Measurements from ENCODE around the gene RALGPS1. TPM values are rescaled to one million over a fixed set of nuclear protein-coding genes. Genes with fewer than 3 reads are reported as not detected.

RALGPS1 gene
- total and polyA plus RNA-seq, 2 experiments from 2014 or later, result 13.1 to 22.1 TPM

DNA sequence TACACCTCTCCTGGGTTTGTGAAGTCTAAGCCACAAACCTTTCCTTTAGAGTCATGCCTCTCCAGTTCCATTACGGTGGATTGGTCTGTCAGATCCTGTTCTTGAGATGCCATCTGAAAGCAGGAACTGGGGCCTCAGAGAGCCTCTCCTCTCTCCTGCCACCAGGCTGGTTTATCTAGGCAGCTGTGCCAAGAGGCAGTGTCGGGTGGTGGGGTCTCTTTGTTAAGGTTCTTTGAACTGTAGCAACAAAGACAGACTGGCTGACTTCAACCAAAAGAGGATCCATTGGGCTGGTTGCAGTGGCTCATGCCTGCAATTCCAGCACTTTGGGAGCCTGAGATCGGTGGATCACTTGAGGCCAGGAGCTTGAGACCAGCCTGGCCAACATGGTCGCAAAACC, 273.8 kb downstream of the RALGPS1 start:
- Histone ChIP-seq H3K79me2 (no peaks in the 10 kb centered on the region), H2AFZ (no peak overlapping the region), H3K4me1 (ENCODE audit: insufficient read depth) (peaks cover 16% of the 10 kb centered on the region), H3K4me3 (no peak overlapping the region), H4K20me1 (ENCODE audit: insufficient read depth, poor library complexity, severe bottlenecking) (no peaks in the 10 kb centered on the region), H3K4me2 (no peak overlapping the region), H3K9me3 (ENCODE audit: low read depth) (no peaks in the 10 kb centered on the region), H3K27me3 (no peaks in the 10 kb centered on the region), H3K27ac (peak overlapping the region; percentile 50), H3K9me2 (replicated peaks; ENCODE audit: insufficient read depth) (no peaks in the 10 kb centered on the region), H3K36me3 (replicated peaks; ENCODE audit: insufficient read depth, low read depth) (no peaks in the 10 kb centered on the region)
- TF ChIP-seq EZH2 (IDR thresholded peaks at IDR 0.05; ENCODE audit: borderline replicate concordance) (no peak), EZH2phosphoT487 (IDR thresholded peaks at IDR 0.05; ENCODE audit: low read depth, severe bottlenecking, unreplicated experiment) (no peak)
- TF ChIP-seq, protein P1, sequence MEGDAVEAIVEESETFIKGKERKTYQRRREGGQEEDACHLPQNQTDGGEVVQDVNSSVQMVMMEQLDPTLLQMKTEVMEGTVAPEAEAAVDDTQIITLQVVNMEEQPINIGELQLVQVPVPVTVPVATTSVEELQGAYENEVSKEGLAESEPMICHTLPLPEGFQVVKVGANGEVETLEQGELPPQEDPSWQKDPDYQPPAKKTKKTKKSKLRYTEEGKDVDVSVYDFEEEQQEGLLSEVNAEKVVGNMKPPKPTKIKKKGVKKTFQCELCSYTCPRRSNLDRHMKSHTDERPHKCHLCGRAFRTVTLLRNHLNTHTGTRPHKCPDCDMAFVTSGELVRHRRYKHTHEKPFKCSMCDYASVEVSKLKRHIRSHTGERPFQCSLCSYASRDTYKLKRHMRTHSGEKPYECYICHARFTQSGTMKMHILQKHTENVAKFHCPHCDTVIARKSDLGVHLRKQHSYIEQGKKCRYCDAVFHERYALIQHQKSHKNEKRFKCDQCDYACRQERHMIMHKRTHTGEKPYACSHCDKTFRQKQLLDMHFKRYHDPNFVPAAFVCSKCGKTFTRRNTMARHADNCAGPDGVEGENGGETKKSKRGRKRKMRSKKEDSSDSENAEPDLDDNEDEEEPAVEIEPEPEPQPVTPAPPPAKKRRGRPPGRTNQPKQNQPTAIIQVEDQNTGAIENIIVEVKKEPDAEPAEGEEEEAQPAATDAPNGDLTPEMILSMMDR (IDR thresholded peaks at IDR 0.05; ENCODE audit: poor library complexity), result no peak
- 91% methylated on average over 4 of the region's 4 CpGs for WGBS (ENCODE audit: low lambda C conversion rate, missing lambda C conversion rate)
- no peak for DNase-seq (ENCODE audit: low spot score)

DNA sequence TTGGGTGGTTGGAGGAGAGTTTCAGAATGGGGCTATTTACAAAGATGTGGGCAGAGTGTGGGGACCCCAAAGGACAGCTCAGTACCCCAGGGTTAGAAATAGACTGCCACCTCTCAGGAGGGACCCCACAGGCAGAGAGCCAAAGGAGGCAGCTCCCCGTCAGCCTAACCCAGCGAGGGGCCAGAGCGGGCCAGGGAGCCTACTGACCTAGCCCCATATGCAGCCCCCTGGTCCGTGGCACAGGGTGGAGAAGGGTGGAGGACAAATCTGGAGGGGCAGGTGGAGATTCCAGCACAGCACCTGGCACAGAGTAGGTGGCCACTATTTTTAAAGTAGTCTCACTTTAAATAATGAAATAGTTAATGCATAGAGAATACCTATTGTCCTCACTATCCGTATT, 275.0 kb downstream of the RALGPS1 start:
- no peaks in the 10 kb centered on the region for H3K27me3 ChIP-seq
- no peak overlapping the region for H2AFZ ChIP-seq
- H3K36me3 ChIP-seq (replicated peaks; ENCODE audit: insufficient read depth, low read depth), result no peaks in the 10 kb centered on the region
- TF ChIP-seq EZH2phosphoT487 (IDR thresholded peaks at IDR 0.05; ENCODE audit: low read depth, severe bottlenecking, unreplicated experiment) (no peak), EZH2 (IDR thresholded peaks at IDR 0.05; ENCODE audit: borderline replicate concordance) (no peak)
- TF ChIP-seq, protein P1 (IDR thresholded peaks at IDR 0.05; ENCODE audit: poor library complexity), result no peak
- no peaks in the 10 kb centered on the region for H3K79me2 ChIP-seq
- H3K4me3 ChIP-seq, result no peak overlapping the region
- no peak overlapping the region for H3K4me2 ChIP-seq
- no peaks in the 10 kb centered on the region for H3K9me2 ChIP-seq (replicated peaks; ENCODE audit: insufficient read depth)
- H3K4me1 ChIP-seq (ENCODE audit: insufficient read depth), result peaks cover 16% of the 10 kb centered on the region
- no peaks in the 10 kb centered on the region for H4K20me1 ChIP-seq (ENCODE audit: insufficient read depth, poor library complexity, severe bottlenecking)
- no peak overlapping the region for H3K27ac ChIP-seq
- DNase-seq (ENCODE audit: low spot score), result no peak
- 97% methylated on average over 5 of the region's 5 CpGs for WGBS (ENCODE audit: low lambda C conversion rate, missing lambda C conversion rate)
- no peaks in the 10 kb centered on the region for H3K9me3 ChIP-seq (ENCODE audit: low read depth)

DNA sequence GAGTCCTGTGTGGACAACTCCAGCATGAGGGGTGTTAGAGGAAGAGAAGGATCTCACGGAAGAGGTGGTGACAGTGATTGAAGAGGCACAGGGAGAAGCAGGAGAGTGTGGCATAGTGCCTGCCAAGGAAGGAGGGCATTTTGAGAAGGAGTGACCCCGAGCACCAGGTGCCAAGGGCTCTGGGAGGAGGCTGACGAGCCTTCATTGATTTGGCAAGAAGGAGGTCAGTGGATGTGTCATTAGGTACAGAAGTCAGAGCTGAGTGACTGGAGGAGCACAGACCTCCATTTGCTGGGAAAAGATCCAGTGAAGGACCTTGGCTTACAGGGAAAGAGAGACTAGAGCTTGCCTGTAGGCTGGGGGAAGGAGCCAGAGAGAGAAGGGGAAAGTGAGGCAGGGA, 278.2 kb downstream of the RALGPS1 start:
- Histone ChIP-seq H3K4me3 (no peak overlapping the region), H3K9me2 (replicated peaks; ENCODE audit: insufficient read depth) (no peaks in the 10 kb centered on the region)
- WGBS (ENCODE audit: low lambda C conversion rate, missing lambda C conversion rate), result 97% methylated on average over 3 of the region's 3 CpGs

More for the DNA sequence above, 278.2 kb downstream of the RALGPS1 start:
- Histone ChIP-seq H2AFZ (no peak overlapping the region), H3K4me2 (no peak overlapping the region), H3K36me3 (replicated peaks; ENCODE audit: insufficient read depth, low read depth) (no peaks in the 10 kb centered on the region), H3K27me3 (no peaks in the 10 kb centered on the region), H3K79me2 (no peaks in the 10 kb centered on the region), H3K9me3 (ENCODE audit: low read depth) (no peaks in the 10 kb centered on the region), H3K27ac (no peak overlapping the region), H4K20me1 (ENCODE audit: insufficient read depth, poor library complexity, severe bottlenecking) (no peaks in the 10 kb centered on the region), H3K4me1 (ENCODE audit: insufficient read depth) (peaks cover 4% of the 10 kb centered on the region)
- DNase-seq (ENCODE audit: low spot score), result no peak
- TF ChIP-seq, protein P1 (IDR thresholded peaks at IDR 0.05; ENCODE audit: poor library complexity), result no peak
- no peak for TF ChIP-seq EZH2 (IDR thresholded peaks at IDR 0.05; ENCODE audit: borderline replicate concordance)
- TF ChIP-seq EZH2phosphoT487 (IDR thresholded peaks at IDR 0.05; ENCODE audit: low read depth, severe bottlenecking, unreplicated experiment), result no peak
